ENCODE data around the gene ADGRA1.
A peak's percentile ranks its signal among the peaks of the same experiment; 100 is the strongest.

Gene ADGRA1

DNA sequence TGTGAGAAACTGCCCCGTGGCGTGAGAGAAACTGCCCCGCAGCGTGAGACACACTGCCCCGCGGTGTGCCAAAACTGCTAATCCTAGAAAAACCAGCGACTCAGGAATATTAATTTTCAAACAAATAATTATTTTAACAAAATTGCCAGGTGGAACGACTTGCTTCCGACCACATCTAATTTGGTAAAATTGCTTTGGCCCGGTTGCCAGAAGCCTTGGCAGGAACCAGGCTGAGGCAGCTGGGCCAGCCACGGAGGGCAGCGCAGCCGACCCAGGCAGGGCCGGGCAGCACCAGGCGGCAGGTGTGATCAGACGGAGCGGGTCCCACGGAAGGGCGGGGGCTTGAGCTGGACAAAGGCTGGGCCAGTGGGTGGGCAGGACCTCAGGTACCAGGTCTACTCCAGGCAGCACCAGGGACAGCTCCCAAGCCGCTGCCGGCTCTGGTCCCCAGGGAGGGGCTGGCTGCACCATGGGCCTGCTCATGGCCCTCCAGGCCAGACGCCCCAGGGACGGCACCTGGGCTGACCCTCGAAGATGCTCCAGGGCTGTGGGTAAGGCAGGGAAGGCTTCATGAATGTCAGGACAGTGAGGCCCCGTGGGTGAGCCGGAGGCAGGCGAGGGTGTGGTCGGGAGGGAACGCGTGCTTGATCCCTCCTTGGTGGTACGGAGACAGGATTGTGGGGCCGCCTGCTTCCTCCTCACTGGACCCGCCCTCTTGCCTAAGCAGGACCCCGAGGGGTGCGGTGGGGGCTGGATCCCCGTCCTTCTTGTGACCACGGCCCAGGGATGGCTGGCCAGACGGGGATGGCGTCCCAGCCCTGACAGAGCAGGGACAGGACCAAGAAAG, 7.7 kb upstream of the ADGRA1 start:
- no peaks in the 10 kb centered on the region for H3K4me1 ChIP-seq (ENCODE audit: insufficient read depth, low read length)
- DNase-seq (peak; percentile 33), ATAC-seq (ENCODE audit: insufficient read depth, low read depth) (peak; percentile 42; the same call in 1 of the 3 replicates)
- H3K9ac ChIP-seq (ENCODE audit: low read depth, low read length), result no peak overlapping the region
- TF ChIP-seq, protein P1, sequence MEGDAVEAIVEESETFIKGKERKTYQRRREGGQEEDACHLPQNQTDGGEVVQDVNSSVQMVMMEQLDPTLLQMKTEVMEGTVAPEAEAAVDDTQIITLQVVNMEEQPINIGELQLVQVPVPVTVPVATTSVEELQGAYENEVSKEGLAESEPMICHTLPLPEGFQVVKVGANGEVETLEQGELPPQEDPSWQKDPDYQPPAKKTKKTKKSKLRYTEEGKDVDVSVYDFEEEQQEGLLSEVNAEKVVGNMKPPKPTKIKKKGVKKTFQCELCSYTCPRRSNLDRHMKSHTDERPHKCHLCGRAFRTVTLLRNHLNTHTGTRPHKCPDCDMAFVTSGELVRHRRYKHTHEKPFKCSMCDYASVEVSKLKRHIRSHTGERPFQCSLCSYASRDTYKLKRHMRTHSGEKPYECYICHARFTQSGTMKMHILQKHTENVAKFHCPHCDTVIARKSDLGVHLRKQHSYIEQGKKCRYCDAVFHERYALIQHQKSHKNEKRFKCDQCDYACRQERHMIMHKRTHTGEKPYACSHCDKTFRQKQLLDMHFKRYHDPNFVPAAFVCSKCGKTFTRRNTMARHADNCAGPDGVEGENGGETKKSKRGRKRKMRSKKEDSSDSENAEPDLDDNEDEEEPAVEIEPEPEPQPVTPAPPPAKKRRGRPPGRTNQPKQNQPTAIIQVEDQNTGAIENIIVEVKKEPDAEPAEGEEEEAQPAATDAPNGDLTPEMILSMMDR (IDR thresholded peaks at IDR 0.05; ENCODE audit: borderline replicate concordance, extremely low read depth, low read length, poor library complexity, severe bottlenecking), result no peak
- no peak for TF ChIP-seq EZH2 (IDR thresholded peaks at IDR 0.05; ENCODE audit: borderline replicate concordance, low read depth, low read length, severe bottlenecking)
- no peaks in the 10 kb centered on the region; the same call in 1 of the 2 replicates for H4K20me1 ChIP-seq (ENCODE audit: insufficient read depth, low read length)
- no peak overlapping the region for H2AFZ ChIP-seq (ENCODE audit: low read depth, low read length)
- H3K4me3 ChIP-seq (ENCODE audit: low read depth in 1 of 2, low read length in 2 of 2), result no peak overlapping the region
- no peaks in the 10 kb centered on the region for H3K27me3 ChIP-seq (ENCODE audit: insufficient read depth, low read length, poor library complexity)
- no peak overlapping the region for H3K27ac ChIP-seq (ENCODE audit: low read length)
- H3K4me2 ChIP-seq (ENCODE audit: insufficient read depth, low read length), result no peak overlapping the region
- no peaks in the 10 kb centered on the region for H3K9me3 ChIP-seq (ENCODE audit: insufficient read depth, low read length, severe bottlenecking)
- H3K79me2 ChIP-seq (ENCODE audit: insufficient read depth, low read length), result no peaks in the 10 kb centered on the region
- H3K36me3 ChIP-seq (ENCODE audit: insufficient read depth, low read length), result no peaks in the 10 kb centered on the region

DNA sequence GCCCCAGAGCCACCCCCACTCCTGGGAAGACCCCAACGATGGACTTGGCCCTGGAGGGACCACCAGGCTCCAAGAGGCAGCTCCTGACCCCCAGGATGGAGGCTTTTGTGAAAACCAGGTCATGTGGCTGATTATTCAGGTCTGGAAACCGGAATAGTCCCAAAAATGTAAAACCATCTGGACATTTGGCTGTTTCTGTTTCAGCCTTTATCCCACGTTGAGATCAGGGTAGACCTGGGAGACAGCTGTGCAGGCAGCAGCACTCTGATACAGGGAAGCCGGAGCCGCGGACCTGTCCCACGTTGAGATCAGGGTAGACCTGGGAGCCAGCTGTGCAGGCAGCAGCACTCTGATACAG, 7.1 kb upstream of the ADGRA1 start:
- no peak for ATAC-seq (ENCODE audit: insufficient read depth, low read depth)
- Histone ChIP-seq H3K27me3 (ENCODE audit: insufficient read depth, low read length, poor library complexity) (no peaks in the 10 kb centered on the region), H3K4me3 (ENCODE audit: low read depth in 1 of 2, low read length in 2 of 2) (no peak overlapping the region), H3K9me3 (ENCODE audit: insufficient read depth, low read length, severe bottlenecking) (no peaks in the 10 kb centered on the region), H3K4me2 (ENCODE audit: insufficient read depth, low read length) (no peak overlapping the region), H3K27ac (ENCODE audit: low read length) (no peak overlapping the region), H3K79me2 (ENCODE audit: insufficient read depth, low read length) (no peaks in the 10 kb centered on the region), H3K9ac (ENCODE audit: low read depth, low read length) (no peak overlapping the region), H3K36me3 (ENCODE audit: insufficient read depth, low read length) (no peaks in the 10 kb centered on the region), H2AFZ (ENCODE audit: low read depth, low read length) (no peak overlapping the region), H3K4me1 (ENCODE audit: insufficient read depth, low read length) (no peaks in the 10 kb centered on the region), H4K20me1 (ENCODE audit: insufficient read depth, low read length) (no peaks in the 10 kb centered on the region; the same call in 1 of the 2 replicates)
- no peak for DNase-seq
- TF ChIP-seq, protein P1 (IDR thresholded peaks at IDR 0.05; ENCODE audit: borderline replicate concordance, extremely low read depth, low read length, poor library complexity, severe bottlenecking), result no peak
- no peak for TF ChIP-seq EZH2 (IDR thresholded peaks at IDR 0.05; ENCODE audit: borderline replicate concordance, low read depth, low read length, severe bottlenecking)

DNA sequence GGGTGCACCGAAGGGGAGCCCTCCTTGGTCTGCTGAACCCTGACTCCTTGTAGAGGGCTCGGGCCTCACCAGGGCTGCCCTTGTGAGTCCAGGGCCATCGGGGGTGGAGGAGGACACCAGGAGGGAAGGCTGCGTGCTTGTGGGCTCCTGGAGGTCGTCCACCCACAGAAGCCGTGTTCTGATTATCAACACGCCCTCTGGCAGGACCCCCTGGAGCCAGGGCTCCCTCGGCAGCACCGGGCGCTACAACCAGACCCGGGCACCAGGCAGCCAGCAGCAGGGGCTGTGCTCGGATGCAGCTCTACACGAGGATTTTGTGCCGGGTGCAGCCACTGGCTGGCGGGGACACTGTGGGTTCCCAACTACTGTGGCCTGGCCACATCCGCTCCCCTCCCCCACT, 6.1 kb upstream of the ADGRA1 start:
- H3K36me3 ChIP-seq (ENCODE audit: insufficient read depth, low read length), result no peaks in the 10 kb centered on the region
- H3K4me1 ChIP-seq (ENCODE audit: insufficient read depth, low read length), result no peaks in the 10 kb centered on the region
- H3K9me3 ChIP-seq (ENCODE audit: insufficient read depth, low read length, severe bottlenecking), result no peaks in the 10 kb centered on the region
- no peak overlapping the region for H2AFZ ChIP-seq (ENCODE audit: low read depth, low read length)
- DNase-seq (no peak), ATAC-seq (ENCODE audit: insufficient read depth, low read depth) (no peak)
- no peaks in the 10 kb centered on the region; the same call in 1 of the 2 replicates for H4K20me1 ChIP-seq (ENCODE audit: insufficient read depth, low read length)
- no peaks in the 10 kb centered on the region for H3K27me3 ChIP-seq (ENCODE audit: insufficient read depth, low read length, poor library complexity)
- H3K79me2 ChIP-seq (ENCODE audit: insufficient read depth, low read length), result no peaks in the 10 kb centered on the region
- TF ChIP-seq EZH2 (IDR thresholded peaks at IDR 0.05; ENCODE audit: borderline replicate concordance, low read depth, low read length, severe bottlenecking), result no peak
- TF ChIP-seq, protein P1 (IDR thresholded peaks at IDR 0.05; ENCODE audit: borderline replicate concordance, extremely low read depth, low read length, poor library complexity, severe bottlenecking), result no peak
- no peak overlapping the region for H3K4me2 ChIP-seq (ENCODE audit: insufficient read depth, low read length)
- no peak overlapping the region for H3K27ac ChIP-seq (ENCODE audit: low read length)
- no peak overlapping the region for H3K4me3 ChIP-seq (ENCODE audit: low read depth in 1 of 2, low read length in 2 of 2)
- H3K9ac ChIP-seq (ENCODE audit: low read depth, low read length), result no peak overlapping the region

All from DND-41 (cell line).